WTC11 (cell line): ENCODE results near the gene GLB1L3. TPM values are rescaled to one million over a fixed set of nuclear protein-coding genes. Genes with fewer than 3 reads are reported as not detected.

Source experiments
- ATAC-seq: fragments of 200-7000 bp; cut with Tn5 transposase; 2 replicates; pipeline ENCODE4 v1.10.0; 2021; ENCODE audit warnings: mild to moderate bottlenecking, moderate library complexity
- CTCF ChIA-PET: fragments of 300-600 bp; sonication (Branson Sonifier 250); formaldehyde crosslinking; loops from one replicate; lab custom pipeline; 2021; ENCODE audit warnings: antibody characterized with exemption; lab: Charles Lee
- POLR2A ChIA-PET: fragments of 350-600 bp; sonication (Branson Sonifier 250); formaldehyde crosslinking; loops from one replicate; lab custom pipeline; 2021; ENCODE audit warnings: antibody characterized with exemption; lab: Charles Lee
- DNase-seq: peaks from one replicate; pipeline ENCODE4 v3.0.0; 2021; ENCODE audit warnings: low spot score
- H3K27ac Mint-ChIP-seq: 2 replicates; pipeline ENCODE4 v1.8.0; 2021; ENCODE audit warnings: mixed read lengths
- H3K27me3 Mint-ChIP-seq: 2 replicates; pipeline ENCODE4 v1.8.0; 2021; ENCODE audit warnings: low read depth, mild to moderate bottlenecking, moderate library complexity, mixed read lengths
- H3K36me3 Mint-ChIP-seq: 2 replicates; pipeline ENCODE4 v1.8.0; 2021; ENCODE audit warnings: mixed read lengths
- H3K4me1 Mint-ChIP-seq: 2 replicates; pipeline ENCODE4 v1.8.0; 2022; ENCODE audit warnings: mixed read lengths
- H3K4me3 Mint-ChIP-seq: 2 replicates; pipeline ENCODE4 v1.8.0; 2021; ENCODE audit warnings: mild to moderate bottlenecking, moderate library complexity, mixed read lengths
- H3K9me3 Mint-ChIP-seq: 2 replicates; pipeline ENCODE4 v1.8.0; 2021; ENCODE audit warnings: mixed read lengths
- GABPB1 ChIP-seq: sonication (generic); formaldehyde crosslinking; IDR thresholded peaks from 2 replicates; pipeline ENCODE4 v1.8.1; 2023; ENCODE audit warnings: mild to moderate bottlenecking, missing genetic modification reagents
- GRHL2 ChIP-seq: fragments of 250-450 bp; sonication (Bioruptor Pico); IDR thresholded peaks from 2 replicates; pipeline ENCODE4 v1.8.0; 2022; ENCODE audit warnings: mild to moderate bottlenecking, moderate library complexity; ENCODE audit not compliant: insufficient replicate concordance, severe bottlenecking
- HMGA2 ChIP-seq: fragments of 250-450 bp; sonication (Bioruptor Pico); IDR thresholded peaks from 2 replicates; pipeline ENCODE4 v1.4.0; 2021; ENCODE audit warnings: mild to moderate bottlenecking, moderate library complexity
- MXD4 ChIP-seq: fragments of 250-450 bp; sonication (Bioruptor Pico); IDR thresholded peaks from 2 replicates; pipeline ENCODE4 v1.8.0; 2021; ENCODE audit warnings: mild to moderate bottlenecking, moderate library complexity, borderline replicate concordance
- NFE2L1 ChIP-seq: sonication (generic); formaldehyde crosslinking; IDR thresholded peaks from 2 replicates; pipeline ENCODE4 v1.8.1; 2023; ENCODE audit warnings: missing genetic modification reagents
- NR2C2 ChIP-seq: sonication (generic); formaldehyde crosslinking; IDR thresholded peaks from 2 replicates; pipeline ENCODE4 v1.8.0; 2022; ENCODE audit warnings: mild to moderate bottlenecking, missing genetic modification reagents
- SP1 ChIP-seq: sonication (generic); formaldehyde crosslinking; conservative IDR thresholded peaks from 2 replicates; pipeline ENCODE4 v1.8.1; 2022; ENCODE audit warnings: missing genetic modification reagents
- TCF7 ChIP-seq: sonication (generic); formaldehyde crosslinking; IDR thresholded peaks from 2 replicates; pipeline ENCODE4 v1.8.0; 2022; ENCODE audit warnings: mild to moderate bottlenecking, low read depth, missing genetic modification reagents, moderate library complexity
- ZNF138 ChIP-seq: sonication (generic); formaldehyde crosslinking; conservative IDR thresholded peaks from 2 replicates; pipeline ENCODE4 v1.8.1; 2022; ENCODE audit warnings: mild to moderate bottlenecking, moderate library complexity, missing genetic modification reagents
- ZNF263 ChIP-seq: sonication (generic); formaldehyde crosslinking; IDR thresholded peaks from 2 replicates; pipeline ENCODE4 v1.8.1; 2022; ENCODE audit warnings: low read depth, mild to moderate bottlenecking, moderate library complexity, missing genetic modification reagents
- total RNA-seq: library from RNA; stranded (reverse); gene quantifications from 3 replicates; pipeline ENCODE4 v1.2.3, GENCODE V29; 2021
- TF ChIP-seq, protein P1 (sequence below): fragments of 200-600 bp; IDR thresholded peaks from 2 replicates; pipeline ENCODE4 v1.8.0; 2022; ENCODE audit warnings: antibody characterized with exemption
- TF ChIP-seq, protein P2 (sequence below): sonication (generic); formaldehyde crosslinking; conservative IDR thresholded peaks from 2 replicates; pipeline ENCODE4 v1.8.1; 2023; ENCODE audit warnings: mild to moderate bottlenecking, low read depth, missing genetic modification reagents, moderate library complexity
- TF ChIP-seq, protein P3 (sequence below): sonication (generic); formaldehyde crosslinking; IDR thresholded peaks from 2 replicates; pipeline ENCODE4 v1.8.0; 2022; ENCODE audit warnings: missing genetic modification reagents
- TF ChIP-seq, protein P4 (sequence below): fragments of 250-450 bp; sonication (Bioruptor Pico); conservative IDR thresholded peaks from 2 replicates; pipeline ENCODE4 v1.9.0; 2021; ENCODE audit warnings: mild to moderate bottlenecking
- TF ChIP-seq, protein P5 (sequence below): sonication (generic); formaldehyde crosslinking; IDR thresholded peaks from 2 replicates; pipeline ENCODE4 v1.8.1; 2022; ENCODE audit warnings: low read depth, mild to moderate bottlenecking, moderate library complexity, missing genetic modification reagents, borderline replicate concordance
- TF ChIP-seq, protein P6 (sequence below): fragments of 250-450 bp; sonication (Bioruptor Pico); IDR thresholded peaks from 2 replicates; pipeline ENCODE4 v1.8.0; 2021; ENCODE audit warnings: mild to moderate bottlenecking

The GLB1L3 gene
- total RNA-seq, 1 experiment from 2014 or later: 50.2 TPM

DNA sequence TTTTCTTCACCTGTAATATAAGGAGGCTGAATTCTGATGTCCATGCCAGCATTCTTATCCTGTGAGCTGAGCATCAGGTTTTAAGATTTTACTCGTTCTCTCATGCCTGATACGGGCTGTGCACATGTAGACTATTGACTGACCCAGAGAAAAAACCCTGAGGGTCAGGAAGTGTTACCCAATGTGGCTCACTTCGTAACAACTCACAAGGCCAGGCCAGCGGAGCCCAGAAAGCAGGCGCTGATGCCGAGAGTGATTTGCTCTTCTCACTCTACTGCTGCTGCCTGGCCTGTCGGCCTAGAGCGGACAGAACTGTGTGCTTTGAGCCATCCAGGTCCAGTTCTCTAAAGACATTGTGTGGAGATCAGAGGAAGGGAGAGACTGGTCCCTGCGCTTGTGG, 33.8 kb upstream of the GLB1L3 start (continued):
- TF ChIP-seq, protein P1, sequence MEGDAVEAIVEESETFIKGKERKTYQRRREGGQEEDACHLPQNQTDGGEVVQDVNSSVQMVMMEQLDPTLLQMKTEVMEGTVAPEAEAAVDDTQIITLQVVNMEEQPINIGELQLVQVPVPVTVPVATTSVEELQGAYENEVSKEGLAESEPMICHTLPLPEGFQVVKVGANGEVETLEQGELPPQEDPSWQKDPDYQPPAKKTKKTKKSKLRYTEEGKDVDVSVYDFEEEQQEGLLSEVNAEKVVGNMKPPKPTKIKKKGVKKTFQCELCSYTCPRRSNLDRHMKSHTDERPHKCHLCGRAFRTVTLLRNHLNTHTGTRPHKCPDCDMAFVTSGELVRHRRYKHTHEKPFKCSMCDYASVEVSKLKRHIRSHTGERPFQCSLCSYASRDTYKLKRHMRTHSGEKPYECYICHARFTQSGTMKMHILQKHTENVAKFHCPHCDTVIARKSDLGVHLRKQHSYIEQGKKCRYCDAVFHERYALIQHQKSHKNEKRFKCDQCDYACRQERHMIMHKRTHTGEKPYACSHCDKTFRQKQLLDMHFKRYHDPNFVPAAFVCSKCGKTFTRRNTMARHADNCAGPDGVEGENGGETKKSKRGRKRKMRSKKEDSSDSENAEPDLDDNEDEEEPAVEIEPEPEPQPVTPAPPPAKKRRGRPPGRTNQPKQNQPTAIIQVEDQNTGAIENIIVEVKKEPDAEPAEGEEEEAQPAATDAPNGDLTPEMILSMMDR: no peak
- TF ChIP-seq, all 79 proteins: peak for 0

DNA sequence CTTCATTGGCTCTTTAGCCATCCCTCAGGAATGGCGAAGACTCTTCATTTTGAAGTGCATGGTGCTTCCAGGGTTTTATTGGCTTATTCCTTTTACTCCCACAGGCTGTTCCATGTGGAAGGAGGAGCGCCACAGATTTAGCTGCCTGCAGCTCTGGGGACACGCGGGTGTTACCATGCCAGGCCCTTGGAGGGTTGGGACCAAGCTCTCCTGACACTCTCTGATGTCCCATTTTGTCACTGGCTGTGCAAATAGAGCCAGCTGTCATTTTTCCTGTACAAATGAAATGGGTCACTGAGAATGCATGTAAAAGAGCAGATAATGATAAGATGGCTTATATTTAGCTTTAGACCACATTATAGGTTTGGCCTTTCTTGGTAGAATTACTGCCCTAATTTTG, 32.3 kb upstream of the GLB1L3 start:
- Mint-ChIP-seq H3K9me3 (no peaks in the 10 kb centered on the region), H3K27ac (no peak overlapping the region), H3K36me3 (peaks cover 43% of the 10 kb centered on the region), H3K27me3 (no peaks in the 10 kb centered on the region), H3K4me3 (no peak overlapping the region), H3K4me1 (peaks cover 8% of the 10 kb centered on the region)
- CTCF ChIA-PET: interaction anchor here (0.6 to 2.5 kb wide), 5 partner anchors 9 to 106 kb away, joined by 3 to 13 read pairs (median 6); partner anchors contain the start of genes ACAD8, NCAPD3, THYN1 and VPS26B
- no peak for ATAC-seq
- TF ChIP-seq ZNF263: no peak
- TF ChIP-seq, protein P2, sequence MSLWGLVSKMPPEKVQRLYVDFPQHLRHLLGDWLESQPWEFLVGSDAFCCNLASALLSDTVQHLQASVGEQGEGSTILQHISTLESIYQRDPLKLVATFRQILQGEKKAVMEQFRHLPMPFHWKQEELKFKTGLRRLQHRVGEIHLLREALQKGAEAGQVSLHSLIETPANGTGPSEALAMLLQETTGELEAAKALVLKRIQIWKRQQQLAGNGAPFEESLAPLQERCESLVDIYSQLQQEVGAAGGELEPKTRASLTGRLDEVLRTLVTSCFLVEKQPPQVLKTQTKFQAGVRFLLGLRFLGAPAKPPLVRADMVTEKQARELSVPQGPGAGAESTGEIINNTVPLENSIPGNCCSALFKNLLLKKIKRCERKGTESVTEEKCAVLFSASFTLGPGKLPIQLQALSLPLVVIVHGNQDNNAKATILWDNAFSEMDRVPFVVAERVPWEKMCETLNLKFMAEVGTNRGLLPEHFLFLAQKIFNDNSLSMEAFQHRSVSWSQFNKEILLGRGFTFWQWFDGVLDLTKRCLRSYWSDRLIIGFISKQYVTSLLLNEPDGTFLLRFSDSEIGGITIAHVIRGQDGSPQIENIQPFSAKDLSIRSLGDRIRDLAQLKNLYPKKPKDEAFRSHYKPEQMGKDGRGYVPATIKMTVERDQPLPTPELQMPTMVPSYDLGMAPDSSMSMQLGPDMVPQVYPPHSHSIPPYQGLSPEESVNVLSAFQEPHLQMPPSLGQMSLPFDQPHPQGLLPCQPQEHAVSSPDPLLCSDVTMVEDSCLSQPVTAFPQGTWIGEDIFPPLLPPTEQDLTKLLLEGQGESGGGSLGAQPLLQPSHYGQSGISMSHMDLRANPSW (CRISPR knock-in tag): no peak
- no peak for TF ChIP-seq HMGA2 (CRISPR knock-in tag)
- no peak for TF ChIP-seq MXD4 (CRISPR knock-in tag)
- TF ChIP-seq, all 79 proteins: peak for 0
- no peak for DNase-seq
- POLR2A ChIA-PET: no interaction called here

DNA sequence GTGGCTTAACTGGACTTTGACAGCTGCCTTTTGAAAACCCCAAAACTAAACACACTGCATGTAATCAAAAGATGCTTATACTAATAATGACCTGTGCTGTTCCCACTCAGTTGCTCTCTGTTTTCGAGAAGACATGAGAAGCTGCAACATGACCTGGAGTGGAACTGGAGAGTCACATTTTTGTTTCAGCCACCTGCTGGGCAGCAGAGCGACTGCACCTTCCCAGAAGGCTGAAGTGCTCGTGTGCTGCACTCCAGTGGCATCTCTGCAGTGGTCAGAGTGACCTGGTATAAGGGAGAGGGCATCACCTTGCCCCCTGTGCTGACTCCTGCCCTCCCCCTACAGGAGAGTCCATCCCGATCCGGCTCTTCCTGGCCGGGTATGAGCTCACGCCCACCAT, 31.6 kb upstream of the GLB1L3 start:
- ChIA-PET CTCF (interaction anchor here (0.6 to 2.5 kb wide), 6 partner anchors 9 to 105 kb away, joined by 3 to 13 read pairs (median 5); partner anchors contain the start of genes ACAD8, NCAPD3, THYN1 and VPS26B), POLR2A (no interaction called here)
- Mint-ChIP-seq H3K27me3 (no peaks in the 10 kb centered on the region), H3K4me3 (no peak overlapping the region), H3K27ac (no peak overlapping the region), H3K4me1 (peaks cover 8% of the 10 kb centered on the region), H3K9me3 (no peaks in the 10 kb centered on the region), H3K36me3 (peaks cover 41% of the 10 kb centered on the region)
- TF ChIP-seq, protein P3, sequence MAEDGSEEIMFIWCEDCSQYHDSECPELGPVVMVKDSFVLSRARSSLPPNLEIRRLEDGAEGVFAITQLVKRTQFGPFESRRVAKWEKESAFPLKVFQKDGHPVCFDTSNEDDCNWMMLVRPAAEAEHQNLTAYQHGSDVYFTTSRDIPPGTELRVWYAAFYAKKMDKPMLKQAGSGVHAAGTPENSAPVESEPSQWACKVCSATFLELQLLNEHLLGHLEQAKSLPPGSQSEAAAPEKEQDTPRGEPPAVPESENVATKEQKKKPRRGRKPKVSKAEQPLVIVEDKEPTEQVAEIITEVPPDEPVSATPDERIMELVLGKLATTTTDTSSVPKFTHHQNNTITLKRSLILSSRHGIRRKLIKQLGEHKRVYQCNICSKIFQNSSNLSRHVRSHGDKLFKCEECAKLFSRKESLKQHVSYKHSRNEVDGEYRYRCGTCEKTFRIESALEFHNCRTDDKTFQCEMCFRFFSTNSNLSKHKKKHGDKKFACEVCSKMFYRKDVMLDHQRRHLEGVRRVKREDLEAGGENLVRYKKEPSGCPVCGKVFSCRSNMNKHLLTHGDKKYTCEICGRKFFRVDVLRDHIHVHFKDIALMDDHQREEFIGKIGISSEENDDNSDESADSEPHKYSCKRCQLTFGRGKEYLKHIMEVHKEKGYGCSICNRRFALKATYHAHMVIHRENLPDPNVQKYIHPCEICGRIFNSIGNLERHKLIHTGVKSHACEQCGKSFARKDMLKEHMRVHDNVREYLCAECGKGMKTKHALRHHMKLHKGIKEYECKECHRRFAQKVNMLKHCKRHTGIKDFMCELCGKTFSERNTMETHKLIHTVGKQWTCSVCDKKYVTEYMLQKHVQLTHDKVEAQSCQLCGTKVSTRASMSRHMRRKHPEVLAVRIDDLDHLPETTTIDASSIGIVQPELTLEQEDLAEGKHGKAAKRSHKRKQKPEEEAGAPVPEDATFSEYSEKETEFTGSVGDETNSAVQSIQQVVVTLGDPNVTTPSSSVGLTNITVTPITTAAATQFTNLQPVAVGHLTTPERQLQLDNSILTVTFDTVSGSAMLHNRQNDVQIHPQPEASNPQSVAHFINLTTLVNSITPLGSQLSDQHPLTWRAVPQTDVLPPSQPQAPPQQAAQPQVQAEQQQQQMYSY (CRISPR knock-in tag): 0 out of 2 replicates have a peak, but pooled peaks have one; percentile 16
- TF ChIP-seq, protein P4, sequence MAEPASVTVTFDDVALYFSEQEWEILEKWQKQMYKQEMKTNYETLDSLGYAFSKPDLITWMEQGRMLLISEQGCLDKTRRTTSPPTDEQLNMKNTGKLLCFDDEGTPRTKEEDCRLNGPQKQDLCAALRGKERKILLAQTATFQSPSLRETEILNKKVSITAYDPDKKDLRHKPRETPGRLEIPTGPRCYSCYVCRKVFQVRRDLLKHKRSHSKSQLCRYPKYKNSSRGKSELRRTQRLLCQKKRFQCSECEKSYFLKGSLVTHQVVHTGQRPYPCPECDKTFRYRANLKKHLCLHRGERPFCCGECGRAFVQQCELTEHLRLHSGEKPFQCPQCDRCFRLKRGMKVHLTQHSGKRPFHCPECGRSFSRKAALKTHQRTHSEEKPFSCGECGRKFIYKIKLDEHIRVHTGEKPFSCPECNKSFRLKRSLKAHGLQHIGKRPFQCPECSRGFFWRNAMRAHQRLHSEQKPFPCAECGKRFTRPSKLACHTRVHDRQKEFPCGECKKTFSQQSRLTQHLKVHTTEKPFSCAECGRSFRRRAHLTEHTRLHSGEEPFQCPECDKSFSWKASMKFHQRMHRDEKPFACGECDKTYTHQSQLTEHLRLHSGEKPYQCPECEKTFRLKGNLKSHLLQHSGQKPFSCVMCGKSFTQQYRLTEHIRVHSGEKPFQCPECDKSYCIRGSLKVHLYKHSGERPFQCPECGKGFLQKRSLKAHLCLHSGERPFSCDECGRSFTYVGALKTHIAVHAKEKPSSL (CRISPR knock-in tag): no peak
- DNase-seq (no peak), ATAC-seq (peak; percentile 83)

DNA sequence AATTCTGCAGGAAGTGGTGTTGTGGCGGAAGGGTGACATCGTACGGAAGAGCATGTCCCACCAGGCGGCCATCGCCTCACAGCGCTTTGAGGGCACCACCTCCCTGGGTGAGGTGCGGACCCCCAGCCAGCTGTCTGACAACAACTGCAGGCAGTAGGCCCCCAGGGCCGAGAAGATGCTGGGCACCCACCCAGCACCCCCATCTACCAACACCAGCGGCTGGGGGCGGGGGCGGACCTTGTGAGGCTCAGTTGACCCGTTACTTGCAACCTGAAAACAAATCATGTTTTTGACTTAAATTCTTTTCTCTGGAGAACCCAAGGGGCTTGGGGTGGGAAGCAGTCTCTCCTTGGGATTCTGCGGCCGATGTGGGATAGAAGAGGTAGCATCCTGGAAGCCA, 30.7 kb upstream of the GLB1L3 start:
- Mint-ChIP-seq H3K4me1 (peaks cover 8% of the 10 kb centered on the region), H3K27me3 (no peaks in the 10 kb centered on the region), H3K27ac (no peak overlapping the region), H3K9me3 (no peaks in the 10 kb centered on the region), H3K36me3 (peaks cover 44% of the 10 kb centered on the region), H3K4me3 (no peak overlapping the region)
- ATAC-seq (no peak), DNase-seq (no peak)
- CTCF ChIA-PET: interaction anchor here (0.6 to 2.5 kb wide), 4 partner anchors 9 to 38 kb away, joined by 3 to 13 read pairs (median 9); partner anchors contain the start of genes ACAD8, NCAPD3, THYN1 and VPS26B
- POLR2A ChIA-PET: no interaction called here
- TF ChIP-seq, protein P5, sequence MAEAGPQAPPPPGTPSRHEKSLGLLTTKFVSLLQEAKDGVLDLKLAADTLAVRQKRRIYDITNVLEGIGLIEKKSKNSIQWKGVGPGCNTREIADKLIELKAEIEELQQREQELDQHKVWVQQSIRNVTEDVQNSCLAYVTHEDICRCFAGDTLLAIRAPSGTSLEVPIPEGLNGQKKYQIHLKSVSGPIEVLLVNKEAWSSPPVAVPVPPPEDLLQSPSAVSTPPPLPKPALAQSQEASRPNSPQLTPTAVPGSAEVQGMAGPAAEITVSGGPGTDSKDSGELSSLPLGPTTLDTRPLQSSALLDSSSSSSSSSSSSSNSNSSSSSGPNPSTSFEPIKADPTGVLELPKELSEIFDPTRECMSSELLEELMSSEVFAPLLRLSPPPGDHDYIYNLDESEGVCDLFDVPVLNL (CRISPR knock-in tag): no peak
- TF ChIP-seq GABPB1 (CRISPR knock-in tag): no peak
- TF ChIP-seq, protein P6, sequence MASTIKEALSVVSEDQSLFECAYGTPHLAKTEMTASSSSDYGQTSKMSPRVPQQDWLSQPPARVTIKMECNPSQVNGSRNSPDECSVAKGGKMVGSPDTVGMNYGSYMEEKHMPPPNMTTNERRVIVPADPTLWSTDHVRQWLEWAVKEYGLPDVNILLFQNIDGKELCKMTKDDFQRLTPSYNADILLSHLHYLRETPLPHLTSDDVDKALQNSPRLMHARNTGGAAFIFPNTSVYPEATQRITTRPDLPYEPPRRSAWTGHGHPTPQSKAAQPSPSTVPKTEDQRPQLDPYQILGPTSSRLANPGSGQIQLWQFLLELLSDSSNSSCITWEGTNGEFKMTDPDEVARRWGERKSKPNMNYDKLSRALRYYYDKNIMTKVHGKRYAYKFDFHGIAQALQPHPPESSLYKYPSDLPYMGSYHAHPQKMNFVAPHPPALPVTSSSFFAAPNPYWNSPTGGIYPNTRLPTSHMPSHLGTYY (CRISPR knock-in tag): no peak
- TF ChIP-seq SP1 (CRISPR knock-in tag): no peak
- TF ChIP-seq NR2C2: no peak
- no peak for TF ChIP-seq TCF7 (CRISPR knock-in tag)
- no peak for TF ChIP-seq GRHL2
- TF ChIP-seq ZNF138 (CRISPR knock-in tag): no peak
- TF ChIP-seq NFE2L1 (CRISPR knock-in tag): no peak
